Stimulated activated CD8-positive, alpha-beta memory T cell treated with anti-CD3 and anti-CD28 coated beads, Interleukin-4, amount 100 ng/mL, for 4 hours (primary cell): ENCODE results near the gene ZNF653.
"Not testable (repeated sequence)": the region's sequence is repeated elsewhere in the genome, so short reads cannot be mapped to it uniquely, and the experiment has no call there.

Experiments used
- DNase-seq, 2 donors: peaks; one replicate each; pipeline ENCODE4 v3.0.0-alpha.2; 2020; ENCODE audit warnings: low read depth in 2 of 2, low spot score in 1 of 2

Gene ZNF653

DNA sequence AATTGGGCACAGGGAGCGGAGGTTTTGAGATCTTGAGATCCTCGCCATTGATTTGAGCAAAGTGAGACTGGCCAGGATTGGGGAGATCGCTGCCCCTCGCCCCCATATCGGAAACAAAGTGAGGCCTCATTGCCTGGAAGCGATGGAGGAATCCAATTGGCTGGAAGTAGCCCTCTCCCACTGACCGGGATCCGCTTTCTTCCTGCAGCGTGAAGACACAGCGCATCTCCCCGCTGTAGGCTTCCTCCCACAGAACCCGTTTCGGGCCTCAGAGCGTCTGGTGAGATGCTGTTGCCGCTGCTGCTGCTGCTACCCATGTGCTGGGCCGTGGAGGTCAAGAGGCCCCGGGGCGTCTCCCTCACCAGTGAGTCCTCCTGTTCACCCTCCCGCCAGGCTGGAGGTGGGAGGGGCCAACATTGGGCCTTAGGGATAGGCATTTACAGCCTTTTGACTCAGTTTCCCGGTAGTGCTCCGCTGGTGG, 69.8 kb downstream of the ZNF653 start:
- no peak for DNase-seq

DNA sequence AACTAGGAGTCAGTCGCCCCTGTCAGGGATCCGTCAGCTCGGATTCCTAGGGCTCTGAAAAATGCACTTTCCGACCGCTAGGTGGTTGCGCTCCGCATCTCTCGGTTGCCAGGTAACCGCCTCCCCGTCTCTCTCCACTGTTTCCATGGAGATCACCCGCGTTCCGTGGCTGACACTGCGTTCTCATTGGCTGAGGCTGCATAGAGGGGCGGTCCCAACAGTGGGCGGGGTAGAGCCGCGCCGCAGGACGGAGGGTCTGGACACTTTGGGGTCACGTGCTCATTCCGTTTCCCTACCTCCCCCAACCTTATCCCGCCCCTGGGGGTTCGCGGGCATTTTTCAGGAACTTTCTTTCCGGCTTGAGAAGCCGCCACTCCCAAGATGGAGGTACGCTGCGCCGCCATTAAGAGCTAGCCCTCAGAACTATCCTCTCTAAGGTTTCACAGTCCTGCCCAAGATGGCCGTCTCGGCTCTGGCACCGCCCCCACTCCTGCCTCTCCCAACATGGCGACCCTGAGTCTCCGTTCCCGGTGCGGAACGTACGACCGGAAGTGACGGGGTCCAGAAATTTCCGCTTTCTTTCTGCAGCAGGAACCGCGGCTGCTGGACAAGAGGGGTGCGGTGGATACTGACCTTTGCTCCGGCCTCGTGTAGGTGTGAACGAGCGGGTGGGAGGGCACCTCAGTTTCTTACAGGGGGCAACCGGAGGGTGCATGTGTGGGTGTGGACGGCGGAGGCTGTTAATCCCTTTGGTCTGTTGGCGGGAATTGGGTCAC, 70.4 kb downstream of the ZNF653 start, which contains the start of the genes ODAD3 and PRKCSH:
Gene ODAD3, minus strand, starts transcription at position 65 of the 776 bp plus-strand sequence. CDS start 105 bp downstream, outside the sequence.
Gene PRKCSH, plus strand, starts transcription at position 579 of the 776 bp plus-strand sequence. CDS start 483 bp downstream, outside the sequence.
- DNase-seq = peak; percentile 98

DNA sequence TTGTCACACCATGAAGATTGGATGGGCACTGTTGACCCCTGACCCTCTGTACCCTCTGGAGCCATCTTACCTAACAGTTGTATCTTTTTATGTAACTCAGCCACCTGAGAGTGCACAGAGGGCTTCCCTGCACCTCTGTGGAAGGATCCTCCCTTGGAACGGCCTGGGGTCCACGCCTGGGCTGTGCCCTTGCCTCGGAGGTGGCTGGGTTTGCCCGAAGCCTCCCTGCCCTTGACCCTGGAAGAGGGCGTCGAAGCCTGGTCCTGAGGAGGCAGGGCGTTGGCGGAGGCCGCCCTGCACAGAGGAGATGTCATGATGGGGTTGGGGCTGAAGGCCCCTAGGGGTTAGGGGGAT, 71.0 kb downstream of the ZNF653 start:
- no peak for DNase-seq

DNA sequence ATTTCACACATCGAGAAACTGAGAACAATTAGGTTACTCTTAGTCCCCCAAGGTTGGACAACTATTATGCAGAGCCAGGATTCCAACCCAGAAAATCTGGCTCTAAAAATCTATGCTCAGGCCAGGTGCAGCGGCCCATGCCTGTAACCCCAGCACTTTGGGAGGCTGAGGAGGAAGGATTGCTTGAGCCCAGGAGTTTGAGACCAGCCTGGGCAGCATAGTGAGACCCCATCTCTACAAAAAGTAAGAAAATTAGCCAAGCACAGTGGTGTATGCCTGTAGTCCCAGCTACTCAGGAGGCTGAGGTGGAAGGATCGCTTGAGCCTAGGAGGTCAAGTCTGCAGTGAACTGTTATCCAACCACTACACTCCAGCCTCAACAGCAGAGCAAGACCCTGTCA, 72.1 kb downstream of the ZNF653 start:
- DNase-seq = not testable (repeated sequence)
